HG03039 (cell line): ENCODE data around the gene RBMY1J.
"Not testable (repeated sequence)": the region's sequence is repeated elsewhere in the genome, so short reads cannot be mapped to it uniquely, and the experiment has no call there.

ENCODE experiments used
- ATAC-seq: cut with Tn5 transposase; IDR thresholded peaks from one replicate; pipeline ENCODE4 v1.9.1; 2021; ENCODE audit warnings: mild to moderate bottlenecking, moderate library complexity; ENCODE audit not compliant: unreplicated experiment

The RBMY1J gene

GRCh38 chrY:22403110-22403509, at the start of gene RBMY1J:
TSS of gene RBMY1J (plus strand) at chrY:22403410. CDS start at chrY:22405448, 2,038 bp downstream.
- ATAC-seq = not testable (repeated sequence)

- ATAC-seq = no peak
Observed at GRCh38 chrY:22367416-22367815, 35.8 kb upstream of the RBMY1J start.

GRCh38 chrY:22370623-22371022, 32.6 kb upstream of the RBMY1J start:
- no peak for ATAC-seq

GRCh38 chrY:22373494-22373893, 29.7 kb upstream of the RBMY1J start:
- no peak for ATAC-seq

- not testable (repeated sequence) for ATAC-seq
Observed at GRCh38 chrY:22444718-22445396, 41.6 kb downstream of the RBMY1J start.

- ATAC-seq = not testable (repeated sequence)
Observed at GRCh38 chrY:22455522-22455921, 52.3 kb downstream of the RBMY1J start.

GRCh38 chrY:22461962-22462361, 58.8 kb downstream of the RBMY1J start:
- not testable (repeated sequence) for ATAC-seq
